HG03066 (cell line): ENCODE data around the gene NUBP1.
"Not testable (repeated sequence)": the region's sequence is repeated elsewhere in the genome, so short reads cannot be mapped to it uniquely, and the experiment has no call there.

ENCODE experiments used
- ATAC-seq: cut with Tn5 transposase; IDR thresholded peaks from one replicate; pipeline ENCODE4 v1.9.1; 2021; ENCODE audit warnings: low read depth; ENCODE audit not compliant: unreplicated experiment

The NUBP1 gene

DNA sequence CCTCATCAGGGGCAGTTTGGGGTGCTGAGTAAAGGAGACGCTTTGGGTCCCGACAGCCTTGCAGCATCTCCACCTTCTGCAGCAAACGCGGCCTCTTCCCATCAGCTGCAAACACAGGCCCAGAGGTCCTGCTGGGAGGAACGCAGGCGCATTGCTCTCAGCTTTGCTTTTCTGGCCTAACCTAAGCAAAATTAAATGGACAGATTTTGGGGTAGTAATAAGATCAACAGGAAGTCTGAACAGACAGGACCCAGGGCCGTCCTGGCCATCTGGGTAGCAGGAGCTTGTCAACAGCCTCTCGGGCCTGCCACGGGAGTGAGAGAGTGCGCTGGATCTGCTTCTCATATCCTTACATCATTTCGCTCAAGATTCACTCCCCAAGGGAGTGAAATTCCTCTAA is 7.2 kb downstream of the NUBP1 start:
- no peak for ATAC-seq

DNA sequence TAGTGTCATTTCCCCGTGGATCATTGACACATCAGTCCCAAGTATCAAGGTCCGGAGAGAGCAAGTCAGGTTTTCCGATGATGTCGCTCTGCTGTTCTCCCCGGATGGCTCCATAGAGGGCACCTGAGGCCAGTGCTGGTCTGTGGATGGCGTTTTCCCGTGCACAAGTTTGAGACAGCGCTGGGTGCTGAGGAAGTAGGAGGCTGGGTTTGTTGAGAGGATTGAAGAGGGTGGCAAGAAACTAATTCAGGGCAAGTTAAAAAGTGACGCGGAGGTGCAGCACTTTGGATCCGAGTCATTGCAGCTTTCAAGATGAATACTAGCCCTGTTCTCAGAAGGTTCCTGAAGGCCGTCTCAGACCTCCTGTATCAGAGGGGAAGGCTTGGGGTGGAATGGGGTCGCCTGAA is 7.7 kb downstream of the NUBP1 start:
- ATAC-seq = no peak

DNA sequence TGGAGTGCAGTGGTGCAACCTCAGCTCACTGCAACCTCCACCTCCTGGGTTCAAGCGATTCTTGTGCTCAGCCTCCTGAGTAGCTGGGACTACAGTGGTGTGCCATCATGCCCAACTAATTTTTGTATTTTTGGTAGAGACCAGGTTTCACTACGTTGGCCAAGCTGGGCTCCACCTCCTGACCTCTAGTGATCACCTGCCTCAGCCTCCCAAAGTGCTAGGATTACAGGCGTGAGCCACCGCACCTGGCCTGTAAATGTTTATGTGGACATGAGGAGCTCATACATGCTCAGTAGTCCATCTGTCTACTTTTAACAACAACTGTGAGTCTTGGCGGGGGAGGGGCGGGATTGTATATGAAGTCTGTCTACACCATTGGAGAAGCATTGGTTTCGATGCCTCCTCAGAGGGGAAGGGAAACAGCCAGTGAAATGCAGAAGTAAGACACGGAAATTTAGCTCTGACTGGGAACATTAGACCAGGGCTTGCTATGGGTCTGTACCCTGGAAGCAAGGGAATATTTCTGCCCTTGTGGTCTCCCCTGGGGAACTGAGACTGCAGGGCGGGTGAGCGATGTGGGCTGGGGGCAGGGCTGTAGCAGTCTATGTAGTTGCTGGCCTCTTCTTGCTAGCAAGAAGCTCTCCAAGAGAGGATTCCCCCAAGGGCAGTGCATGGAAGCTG is 9.3 kb downstream of the NUBP1 start:
- ATAC-seq = peak; percentile 49

DNA sequence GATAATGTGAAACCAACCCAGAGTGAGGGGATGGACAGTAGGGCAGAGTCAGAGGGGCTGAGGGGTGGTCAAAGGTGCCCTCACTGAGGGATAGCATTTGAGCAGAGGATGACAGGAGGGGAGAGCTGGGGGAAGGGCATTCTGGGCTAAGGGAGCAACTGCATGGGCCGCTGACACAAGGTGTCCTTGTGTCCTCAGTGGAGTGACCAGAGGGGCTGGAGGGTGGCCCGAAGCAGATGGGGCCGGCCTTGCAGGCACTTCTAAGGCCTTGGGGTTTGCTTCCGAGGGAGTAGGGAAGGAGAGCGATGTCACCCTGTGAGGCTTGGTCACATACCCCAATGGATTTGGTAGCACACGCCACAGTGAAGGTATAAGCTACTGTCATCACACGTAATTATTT is 10.0 kb downstream of the NUBP1 start:
- ATAC-seq = no peak

DNA sequence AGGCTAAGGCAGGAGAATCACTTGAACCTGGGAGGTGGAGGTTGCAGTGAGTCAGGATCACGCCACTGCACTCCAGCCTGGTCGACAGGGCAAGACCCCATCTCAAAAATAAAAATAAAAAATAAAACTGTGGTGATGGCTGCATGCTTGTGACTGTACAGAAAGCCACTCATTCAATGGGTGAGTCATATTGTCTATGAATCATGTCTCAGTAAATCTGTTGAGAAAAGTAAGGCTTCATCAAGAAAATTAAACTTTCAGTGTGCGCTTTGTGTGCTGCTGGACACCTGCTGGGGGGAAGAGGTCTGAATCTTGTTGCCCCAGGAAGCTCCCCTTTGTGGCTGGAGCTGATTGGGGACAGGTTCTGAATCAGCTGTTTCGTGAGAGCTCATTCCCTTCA is 11.3 kb downstream of the NUBP1 start:
- ATAC-seq = no peak

DNA sequence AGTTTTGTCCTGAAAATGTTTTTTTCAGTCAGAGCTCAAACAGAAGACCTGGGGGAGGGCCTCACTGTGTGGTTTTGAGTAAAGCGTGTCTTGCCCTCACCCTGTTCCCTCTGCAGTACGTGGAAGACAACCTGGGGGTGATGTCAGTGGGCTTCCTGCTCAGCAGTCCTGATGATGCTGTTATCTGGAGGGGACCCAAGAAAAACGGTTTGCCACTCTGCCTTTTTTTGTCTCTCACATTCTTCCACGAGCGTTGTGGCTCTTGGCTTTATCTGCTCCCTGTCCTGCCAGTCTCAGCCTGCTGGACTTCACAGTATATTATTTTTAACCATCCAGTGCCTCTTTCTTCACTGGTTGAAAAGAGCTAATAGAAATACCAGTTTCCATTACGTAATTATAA is 12.9 kb downstream of the NUBP1 start:
- no peak for ATAC-seq

DNA sequence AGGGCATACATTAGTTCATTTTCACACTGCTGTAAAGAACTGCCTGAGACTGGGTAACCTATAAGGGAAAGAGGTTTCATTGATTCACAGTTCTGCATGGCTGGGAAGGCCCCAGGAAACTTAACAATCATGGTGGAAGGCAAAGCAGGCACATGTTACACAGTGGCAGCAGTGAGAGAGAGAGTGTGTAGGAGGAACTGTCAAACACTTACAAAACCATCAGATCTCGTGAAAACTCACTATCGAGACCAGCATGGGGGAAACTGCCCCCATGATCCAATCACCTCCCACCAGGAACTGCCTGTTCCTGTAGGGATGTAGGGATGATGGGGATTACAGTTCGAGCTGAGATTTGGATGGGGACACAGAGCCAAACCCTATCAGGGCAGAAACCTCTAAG is 17.2 kb downstream of the NUBP1 start:
- no peak for ATAC-seq

DNA sequence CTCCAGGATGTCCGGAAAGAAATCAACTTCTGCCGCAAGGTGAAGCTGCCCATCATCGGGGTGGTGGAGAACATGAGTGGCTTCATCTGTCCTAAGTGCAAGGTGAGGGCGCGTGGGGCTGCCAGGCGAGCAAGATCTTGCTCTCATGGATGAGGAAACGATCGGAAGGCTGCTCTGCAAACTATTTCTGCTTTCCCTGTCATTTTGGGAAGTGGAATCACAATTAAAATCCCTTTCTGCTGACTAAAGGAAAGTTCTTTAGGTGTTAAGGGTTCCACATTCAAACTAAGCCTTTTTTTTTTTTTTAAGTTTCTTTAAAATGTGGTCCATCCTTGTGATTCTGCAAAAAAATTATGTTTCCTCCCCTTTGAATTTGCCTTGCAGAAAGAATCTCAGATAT is 17.7 kb downstream of the NUBP1 start:
- ATAC-seq = no peak

DNA sequence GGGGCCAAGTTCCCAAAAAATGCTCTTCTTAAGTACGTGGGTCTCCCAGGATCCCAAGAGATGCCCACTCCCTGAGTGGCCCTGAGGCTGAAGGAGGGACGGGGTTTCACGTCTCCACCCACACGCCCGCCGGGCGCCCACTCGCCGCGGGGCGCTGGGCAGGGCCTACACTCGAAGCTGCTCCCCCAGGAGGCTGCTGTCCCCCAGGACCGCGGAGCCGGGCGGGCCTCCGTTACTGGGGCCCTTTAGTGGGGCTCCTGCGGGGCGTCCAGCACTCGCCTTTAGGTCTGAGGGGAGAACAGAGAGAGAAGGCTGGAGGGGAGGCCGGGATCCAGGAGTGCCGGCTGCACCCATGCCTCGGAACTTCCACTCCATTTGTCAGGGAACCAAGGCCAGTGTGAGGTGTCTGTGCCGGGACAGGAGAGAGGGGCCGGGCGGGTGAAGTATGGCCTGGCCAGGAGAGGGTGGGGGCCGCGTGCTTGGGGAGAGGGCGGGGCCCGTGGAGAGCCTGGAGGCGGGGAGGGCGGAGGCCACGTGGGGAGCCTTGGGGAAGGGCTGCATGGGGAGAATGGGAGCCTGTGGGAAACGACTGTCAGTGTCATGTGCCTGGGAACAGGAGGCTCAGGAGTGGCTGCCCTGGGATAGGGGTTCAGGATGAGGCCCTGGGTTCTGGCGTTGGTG is 18.8 kb downstream of the NUBP1 start:
- ATAC-seq = no peak

DNA sequence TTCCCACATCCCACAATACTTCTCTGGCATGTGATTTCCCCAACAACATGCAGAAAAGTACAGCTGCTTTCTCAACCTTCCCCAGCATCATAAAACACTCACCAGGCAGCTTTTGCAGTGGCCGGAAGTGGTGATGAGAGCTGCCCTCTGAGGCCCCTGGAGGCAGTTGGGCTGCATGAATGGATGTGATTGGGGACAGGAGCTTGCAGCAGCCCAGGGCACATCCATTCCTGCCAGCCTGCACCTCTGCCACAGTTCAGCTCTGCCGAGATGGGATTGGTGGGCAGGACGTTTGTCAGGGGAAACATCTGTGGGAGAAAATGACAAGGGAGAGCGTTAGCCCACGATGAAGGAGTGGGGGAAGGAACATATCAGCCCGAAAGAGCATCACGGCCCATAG is 19.8 kb downstream of the NUBP1 start:
- no peak for ATAC-seq

DNA sequence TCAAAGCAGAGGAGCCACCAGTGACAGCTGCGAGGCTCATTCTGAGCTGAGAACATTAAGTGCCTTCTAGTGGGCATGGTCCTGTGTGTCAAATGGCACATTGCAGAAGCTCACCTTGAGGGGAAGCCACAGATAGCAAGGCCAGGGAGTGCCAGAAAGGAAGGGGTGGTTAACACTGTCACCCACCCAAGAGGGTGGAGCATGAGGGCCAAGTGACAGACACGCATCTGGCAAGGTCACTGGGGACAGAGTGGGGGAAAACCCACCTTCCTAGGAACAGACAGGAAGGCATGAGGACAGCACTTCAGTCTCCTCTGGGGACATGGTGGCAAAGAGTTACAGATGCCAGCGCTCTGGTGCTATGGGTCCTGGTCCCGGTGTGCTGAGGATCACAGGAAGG is 22.1 kb downstream of the NUBP1 start:
- peak; percentile 69 for ATAC-seq

DNA sequence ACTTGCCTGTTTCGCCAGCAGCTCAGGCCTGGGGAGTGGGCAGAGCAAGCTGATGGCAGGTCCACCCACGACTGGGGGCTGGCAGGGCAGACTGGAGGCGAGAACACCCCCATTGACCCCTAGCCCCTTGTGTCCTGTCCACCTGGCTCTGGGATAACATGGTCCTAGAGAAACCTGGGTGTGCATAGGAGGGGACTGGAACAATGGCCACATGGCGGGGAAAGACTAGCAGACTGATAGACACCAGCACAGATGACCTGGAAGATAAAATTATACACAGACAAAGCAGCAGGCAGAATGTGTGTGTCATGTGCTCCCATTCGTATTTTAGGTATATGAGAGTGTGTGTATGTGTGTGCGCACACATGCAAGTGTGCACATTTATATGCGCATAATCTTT is 23.5 kb downstream of the NUBP1 start:
- ATAC-seq = no peak

DNA sequence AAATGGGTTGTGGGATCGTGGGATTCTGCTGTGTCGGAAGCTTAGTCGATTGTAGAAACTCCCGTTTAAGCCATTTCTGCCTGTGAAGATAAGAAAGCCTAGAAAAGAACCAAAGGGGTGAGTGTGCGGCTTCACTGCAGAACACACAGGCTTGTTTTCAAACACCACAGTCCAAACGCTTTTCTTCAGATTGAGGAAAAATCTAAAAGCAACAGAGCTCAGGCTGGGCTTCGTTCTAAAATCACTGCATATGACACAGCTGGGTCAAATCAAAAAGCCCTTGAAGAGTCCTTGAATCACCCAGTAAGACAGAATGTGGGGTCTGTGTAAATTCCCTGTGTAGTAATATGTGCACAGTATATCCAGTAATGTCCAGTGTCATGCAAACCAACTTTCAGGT is 25.7 kb downstream of the NUBP1 start:
- ATAC-seq = no peak

DNA sequence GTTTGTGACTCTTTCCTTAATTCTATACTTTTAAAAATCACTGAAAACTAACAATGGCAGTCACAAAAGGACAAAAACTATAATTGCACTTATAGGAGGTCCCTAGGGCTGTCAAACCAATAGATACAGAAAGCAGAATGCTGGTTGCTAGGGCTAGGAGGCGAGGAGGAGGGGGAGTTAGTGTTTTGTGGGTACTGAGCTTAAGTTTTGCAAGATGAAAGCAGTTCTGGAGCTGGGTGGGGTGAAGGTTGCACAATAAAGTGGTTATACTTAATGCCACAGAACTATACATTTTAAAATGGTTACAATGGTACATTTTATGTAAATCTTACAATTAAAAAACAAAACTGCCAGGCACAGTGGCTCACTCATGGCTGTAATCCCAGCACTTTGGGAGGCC is 27.3 kb downstream of the NUBP1 start:
- ATAC-seq = no peak

DNA sequence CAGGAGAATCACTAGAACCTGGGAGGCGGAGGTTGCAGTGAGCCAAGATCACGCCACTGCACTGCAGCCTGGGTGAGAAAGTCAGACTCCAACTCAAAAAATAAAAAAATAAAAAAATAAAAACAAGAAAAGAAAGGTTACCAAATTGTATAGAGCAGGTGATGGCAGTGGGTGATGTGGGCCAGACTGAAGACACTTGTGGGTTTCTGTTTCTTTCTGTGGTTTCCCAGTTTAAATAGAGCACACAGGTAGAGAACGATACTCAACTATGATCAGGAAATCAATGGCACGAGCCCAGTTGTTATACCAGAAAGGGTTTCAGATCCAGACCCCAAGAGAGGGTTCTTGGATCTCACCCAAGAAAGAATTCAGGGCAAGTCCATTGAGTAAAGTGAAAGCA is 32.6 kb downstream of the NUBP1 start:
- peak; percentile 87 for ATAC-seq

DNA sequence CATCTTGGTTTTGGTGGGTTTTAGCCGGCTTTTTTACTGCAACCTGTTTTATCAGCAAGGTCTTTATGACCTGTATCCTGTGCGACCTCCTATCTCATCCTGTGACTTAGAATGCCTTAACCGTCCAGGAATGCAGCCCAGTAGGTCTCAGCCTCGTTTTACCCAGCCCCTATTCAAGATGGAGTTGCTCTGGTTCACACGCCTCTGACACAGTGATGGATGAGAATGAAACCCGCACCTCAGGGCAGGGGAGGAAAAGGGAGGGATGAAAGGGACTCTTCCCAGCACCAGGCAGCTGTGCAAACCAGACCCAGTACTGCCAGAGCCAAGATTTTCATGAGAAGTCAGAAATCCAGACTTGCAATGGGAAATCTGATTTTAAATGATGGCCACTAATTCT is 33.3 kb downstream of the NUBP1 start:
- not testable (repeated sequence) for ATAC-seq

DNA sequence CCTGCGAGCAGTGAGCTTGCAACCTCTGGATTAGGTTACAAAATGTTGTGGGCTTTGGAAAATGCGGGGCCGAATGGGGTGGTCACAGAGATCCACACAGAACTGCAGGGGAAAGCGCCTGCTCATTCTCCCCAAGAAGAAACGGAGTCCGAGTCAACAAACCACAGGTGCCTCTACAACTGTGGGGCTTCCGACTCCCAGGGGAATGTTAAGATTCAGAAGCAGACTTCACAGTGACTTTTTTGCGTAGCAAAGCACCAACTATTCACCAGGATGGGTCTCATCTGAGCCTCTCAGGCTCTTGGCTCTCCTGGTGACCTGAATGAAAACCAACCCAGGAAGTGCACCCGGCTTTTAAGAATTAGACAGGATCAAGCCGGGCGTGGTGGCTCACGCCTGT is 33.7 kb downstream of the NUBP1 start:
- ATAC-seq = no peak

DNA sequence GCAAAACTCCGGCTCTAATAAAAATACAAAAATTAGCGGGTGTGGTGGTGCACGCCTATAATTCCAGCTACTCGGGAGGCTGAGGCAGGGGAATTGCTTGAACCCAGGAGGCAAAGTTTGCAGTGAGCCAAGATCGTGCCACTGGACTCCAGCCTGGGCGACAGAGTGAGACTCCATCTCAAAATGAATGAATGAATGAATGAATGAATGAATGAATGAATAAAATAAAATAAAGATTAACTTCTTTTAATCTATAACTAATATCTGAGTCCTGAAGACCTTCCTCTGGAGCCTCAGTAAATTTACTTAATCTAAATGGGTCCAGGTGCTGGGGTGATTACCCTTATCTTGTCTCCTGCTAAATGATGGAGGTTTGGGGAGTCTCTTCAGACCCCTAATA is 36.3 kb downstream of the NUBP1 start:
- not testable (repeated sequence) for ATAC-seq

DNA sequence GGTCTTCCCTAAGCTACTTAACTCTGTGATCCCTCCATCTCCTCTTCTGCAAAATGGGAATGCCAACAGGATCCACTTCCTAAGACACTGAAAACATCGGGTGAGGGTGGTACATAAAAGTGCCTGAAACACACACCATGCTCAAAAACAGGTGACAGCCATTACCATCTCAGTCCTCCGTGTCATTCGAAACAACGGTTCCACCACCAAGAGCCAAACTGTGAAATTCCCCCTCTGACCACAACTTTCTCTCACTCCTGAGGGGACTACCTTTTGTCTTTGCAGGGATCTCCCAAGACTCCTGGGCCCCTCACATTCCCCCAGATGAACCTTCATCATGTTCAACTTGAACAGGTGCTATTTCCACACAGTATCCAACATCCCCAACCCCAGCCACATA is 37.0 kb downstream of the NUBP1 start:
- no peak for ATAC-seq

DNA sequence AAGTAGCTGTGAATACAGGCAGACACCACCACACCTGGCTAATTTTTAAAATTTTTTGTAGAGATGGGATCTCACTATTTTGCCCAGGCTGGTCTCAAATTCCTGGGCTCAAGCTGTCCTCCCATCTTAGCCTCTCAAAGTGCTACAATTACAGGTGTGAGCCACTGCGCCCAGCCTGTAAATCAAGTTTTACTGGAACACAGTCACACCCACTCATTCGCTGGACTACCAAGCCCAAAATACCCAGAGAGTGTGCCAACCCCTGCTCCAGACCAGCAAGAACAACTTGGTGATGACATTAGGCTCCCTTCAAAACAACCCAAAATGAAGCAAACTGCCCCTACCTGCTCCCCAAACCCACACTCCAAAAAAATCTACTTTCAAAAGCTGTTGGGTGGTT is 39.0 kb downstream of the NUBP1 start:
- no peak for ATAC-seq

DNA sequence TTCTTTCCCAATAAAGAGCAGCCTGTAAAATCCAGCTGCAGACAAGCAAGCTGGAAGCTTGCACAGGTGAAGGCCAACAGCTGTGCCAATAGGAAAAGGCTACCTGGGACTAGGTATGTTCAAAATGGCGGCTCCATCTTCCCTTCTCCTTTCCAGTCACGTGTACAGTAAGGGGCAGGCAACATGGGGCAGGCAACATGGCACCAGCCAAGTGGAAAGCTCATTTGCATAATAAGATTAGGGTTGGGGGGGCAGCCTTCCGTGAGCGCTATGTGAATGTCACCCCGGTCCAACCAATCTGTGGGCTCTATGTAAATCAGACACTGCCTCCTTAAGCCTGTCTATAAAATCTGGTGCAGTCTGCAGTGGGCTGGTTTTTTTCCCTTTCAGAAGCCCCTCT is 43.7 kb downstream of the NUBP1 start:
- ATAC-seq = no peak

DNA sequence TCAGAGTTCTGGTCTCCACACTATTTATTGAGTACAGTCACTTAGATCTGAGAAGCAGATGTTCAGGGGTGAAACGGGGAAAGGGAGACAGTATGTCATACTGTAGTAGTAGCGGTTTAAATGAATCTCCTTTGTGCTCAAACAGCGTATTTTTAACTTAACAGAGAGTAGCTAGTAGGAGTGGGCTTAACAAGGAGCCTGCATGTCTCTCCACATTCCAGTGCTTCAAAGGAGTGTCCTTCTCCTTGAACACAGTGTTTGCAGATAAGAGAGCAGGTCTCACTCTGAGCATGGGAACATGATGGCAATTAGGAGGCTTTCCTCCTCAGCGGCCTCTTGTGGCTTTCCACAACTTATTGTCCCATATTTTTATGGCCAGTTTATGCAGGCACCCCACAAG is 45.0 kb downstream of the NUBP1 start:
- ATAC-seq = not testable (repeated sequence)

DNA sequence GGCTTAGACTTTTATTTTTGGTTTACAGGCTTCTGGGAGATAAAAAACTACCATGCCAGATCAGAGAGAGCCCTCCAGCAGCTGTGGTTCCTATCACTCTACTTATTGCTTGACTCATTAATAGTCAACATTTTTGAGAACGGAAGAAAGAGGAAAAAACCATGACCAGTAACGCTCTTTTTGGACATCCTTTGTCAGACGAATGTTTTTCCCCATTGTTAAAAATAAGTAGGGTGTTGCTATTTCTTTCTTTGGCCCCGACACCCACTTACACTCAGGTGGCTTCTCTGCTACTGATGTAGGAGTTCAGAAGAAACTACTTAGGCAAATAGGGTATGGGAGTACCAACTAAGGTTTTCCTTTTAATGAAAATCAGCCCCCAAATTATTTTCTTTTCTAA is 47.4 kb downstream of the NUBP1 start:
- no peak for ATAC-seq
